NCI-H524 (cell line): ENCODE results near the gene PIANP.

Source experiments
- DNase-seq, 2 experiments: peaks; one replicate each; lab custom pipeline; 2025; lab: John Stamatoyannopoulos, UW

Gene PIANP

DNA sequence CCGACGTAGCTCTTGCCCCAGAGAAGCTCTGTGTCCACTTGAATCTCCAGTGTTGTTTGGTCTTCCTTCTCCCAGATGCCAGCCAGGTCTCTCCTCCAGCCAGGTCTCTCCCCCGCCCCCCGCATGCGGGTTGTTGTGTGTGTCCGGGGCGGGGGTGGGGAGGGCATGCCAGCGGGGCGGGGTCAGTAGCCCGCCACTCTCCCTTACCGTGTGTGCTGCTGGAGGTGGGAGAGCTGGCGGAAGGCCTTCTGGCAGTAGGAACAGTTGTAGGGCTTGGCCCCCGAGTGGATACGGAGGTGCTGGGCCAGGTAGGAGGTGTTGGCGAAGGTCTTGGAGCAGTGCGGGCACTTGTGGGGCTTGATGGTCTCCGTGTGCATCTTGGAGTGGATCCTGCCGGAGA lies 28.5 kb downstream of the PIANP start:
- no peak for DNase-seq

- peak in 1 of 2 experiments; percentile 21 for DNase-seq
Measured at GRCh38 chr12:6667559-6668210, 32.9 kb downstream of the PIANP start.

DNA sequence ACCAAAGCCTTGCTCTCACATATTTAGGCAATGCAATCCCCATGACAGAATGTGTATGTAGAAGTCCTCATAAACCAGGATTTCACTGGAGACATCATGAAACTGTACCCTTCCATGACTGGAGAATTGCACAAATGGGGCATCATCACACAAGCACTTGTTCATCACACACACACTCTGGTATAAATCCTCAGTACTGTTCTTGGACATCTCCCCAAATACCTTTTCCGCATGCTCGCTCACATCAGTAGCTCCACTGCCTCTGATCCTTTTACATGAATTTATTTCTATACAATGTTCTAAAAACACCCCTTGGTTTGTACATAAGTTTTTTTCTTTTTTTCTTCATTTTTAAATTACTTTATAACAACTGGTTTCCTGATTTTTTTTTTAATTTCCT lies 34.4 kb downstream of the PIANP start:
- no peak for DNase-seq

- DNase-seq, result no peak
Measured at GRCh38 chr12:6664902-6665301, 35.7 kb downstream of the PIANP start.

- peak; percentile 97 to 99 for DNase-seq
Measured at GRCh38 chr12:6662906-6663742, 37.5 kb downstream of the PIANP start, which contains the start of gene ING4. TSS of gene ING4 (minus strand) at chr12:6663119. CDS start at chr12:6663101, 18 bp downstream.

DNA sequence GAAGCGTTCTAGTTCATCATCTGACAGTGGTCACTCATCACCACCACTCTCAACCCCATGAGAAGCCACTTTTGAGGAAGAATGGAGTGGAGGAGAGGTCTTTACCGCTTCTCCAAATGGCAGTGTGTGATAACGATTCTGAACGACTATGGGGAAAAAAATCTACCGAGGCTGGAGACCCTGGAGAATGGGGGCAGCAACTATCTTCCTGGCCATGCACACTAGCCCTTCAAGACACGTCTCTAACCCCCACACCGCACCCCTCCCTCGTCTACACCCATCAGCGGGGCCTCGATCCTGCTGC lies 38.1 kb downstream of the PIANP start:
- no peak for DNase-seq

DNA sequence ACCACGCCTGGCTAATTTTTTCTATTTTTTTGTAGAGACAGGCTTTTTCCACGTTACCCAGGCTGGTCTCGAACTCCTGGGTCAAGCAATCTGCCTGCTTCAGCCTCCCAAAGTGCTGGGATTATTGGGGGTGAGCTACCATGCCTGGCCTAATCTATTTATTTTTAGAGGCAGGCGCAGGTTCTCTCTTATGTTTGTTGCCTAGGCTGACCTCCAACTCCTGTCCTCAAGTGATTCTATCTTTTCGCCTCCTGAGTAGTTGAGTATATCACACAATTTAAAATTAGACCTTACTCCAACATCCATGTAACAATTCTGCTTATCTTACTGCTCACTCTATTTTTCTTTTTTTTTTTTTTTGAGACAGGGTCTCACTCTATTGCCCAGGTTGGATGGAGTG lies 46.6 kb downstream of the PIANP start:
- DNase-seq, result no peak

DNA sequence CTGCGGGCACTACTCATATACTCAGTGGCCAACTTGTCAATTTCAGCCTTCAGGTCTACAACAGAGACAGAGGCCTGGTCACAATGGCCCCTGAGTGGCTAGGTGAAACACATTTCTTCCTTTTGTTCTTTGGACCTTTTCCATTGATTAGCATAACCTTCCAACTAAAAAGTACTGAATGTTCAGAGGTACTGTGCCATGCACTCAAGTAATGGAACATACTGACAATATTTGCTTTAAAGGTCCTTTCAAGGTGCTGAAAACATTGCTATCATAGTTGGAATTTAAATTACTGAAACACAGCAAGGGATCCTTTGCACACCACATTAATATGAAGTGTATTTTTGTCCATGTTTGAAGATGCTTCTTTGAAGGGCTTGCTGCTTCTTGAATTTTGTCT lies 47.3 kb downstream of the PIANP start:
- no peak for DNase-seq

DNA sequence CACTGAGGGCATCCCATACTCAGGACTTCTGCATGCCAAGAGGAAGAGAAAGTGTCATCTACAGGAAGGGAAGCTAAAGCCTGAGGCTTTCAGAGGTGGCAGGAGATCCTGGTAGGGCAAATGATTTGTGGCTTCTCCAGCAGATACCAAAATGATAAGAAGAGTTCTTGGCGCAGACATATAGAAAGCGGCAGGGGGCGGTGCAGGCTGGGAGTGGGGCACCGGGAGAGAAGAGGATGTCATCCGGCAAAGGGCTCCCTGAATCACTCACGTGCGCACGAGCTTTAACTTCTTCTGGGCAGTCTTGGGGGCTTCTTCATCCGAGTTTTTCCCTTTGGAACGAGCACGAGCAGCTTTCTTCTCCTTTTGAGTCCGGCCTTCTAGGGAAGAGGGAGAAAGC lies 48.2 kb downstream of the PIANP start:
- DNase-seq, result no peak

DNA sequence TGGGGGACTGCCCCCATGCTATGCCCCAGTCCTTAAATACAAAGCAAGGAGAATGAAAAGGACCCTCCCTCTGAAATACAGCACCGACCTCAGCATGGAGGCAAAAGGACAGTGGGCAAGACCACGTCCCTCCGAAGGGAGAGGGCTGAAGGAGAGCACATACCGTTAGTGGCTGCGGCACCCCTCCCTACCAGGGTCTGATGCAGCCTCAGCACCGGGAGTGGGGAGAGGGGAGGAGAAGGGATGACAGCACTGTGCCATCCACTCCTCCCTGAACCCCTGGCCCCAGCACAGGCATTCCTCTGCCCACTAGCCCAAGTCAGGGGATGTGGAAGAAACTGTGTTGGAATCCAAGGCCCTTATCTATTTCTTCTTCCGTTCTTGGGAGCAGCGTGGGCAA lies 49.8 kb downstream of the PIANP start:
- no peak for DNase-seq

- DNase-seq, result no peak
Measured at GRCh38 chr12:6647083-6647604, 53.5 kb downstream of the PIANP start, which contains the start of gene ACRBP. TSS of gene ACRBP (minus strand) at chr12:6647432. CDS start at chr12:6647366, 66 bp downstream.

GRCh38 chr12:6646276-6647082 lies 54.1 kb downstream of the PIANP start:
- DNase-seq, result no peak

GRCh38 chr12:6644903-6645302 lies 55.7 kb downstream of the PIANP start:
- peak in 1 of 2 experiments; percentile 6 for DNase-seq

GRCh38 chr12:6644257-6644596 lies 56.4 kb downstream of the PIANP start:
- DNase-seq, result no peak
